Psoas muscle (tissue), 8 donors: ENCODE results near the gene DTNA. TPM values are rescaled to one million over a fixed set of nuclear protein-coding genes. Genes with fewer than 3 reads are reported as not detected.

Source experiments
- ATAC-seq, 4 donors: fragments of 200-7000 bp; cut with Tn5 transposase; one replicate each; pipeline ENCODE4 v1.9.1; 2020; ENCODE audit warnings: moderate library complexity in 3 of 4, mild to moderate bottlenecking in 2 of 4
- DNase-seq, 2 donors: peaks; one replicate each; pipeline ENCODE4 v3.0.0-alpha.2; 2020
- H3K27ac ChIP-seq: fragments of 200-600 bp; one replicate; pipeline ENCODE4 v1.8.0; 2022
- H3K27me3 ChIP-seq, 3 donors: fragments of 200-600 bp in 1 of 3; one replicate each; pipeline versions ENCODE4 v1.6.1 to v1.8.0; 2013 to 2022; ENCODE audit warnings: low read length in 2 of 3, mild to moderate bottlenecking in 2 of 3, moderate library complexity in 1 of 3; ENCODE audit not compliant: insufficient read depth in 3 of 3
- H3K36me3 ChIP-seq, 2 donors: fragments of 200-600 bp in 1 of 2; one replicate each; pipeline versions ENCODE4 v1.6.1 to v1.8.0; 2013 to 2022; ENCODE audit warnings: low read depth in 1 of 2, mild to moderate bottlenecking in 1 of 2, moderate library complexity in 1 of 2; ENCODE audit not compliant: insufficient read depth in 1 of 2
- H3K4me1 ChIP-seq: fragments of 200-600 bp; one replicate; pipeline ENCODE4 v1.8.0; 2022
- H3K4me3 ChIP-seq: fragments of 200-600 bp; one replicate; pipeline ENCODE4 v1.8.0; 2022; ENCODE audit warnings: mild to moderate bottlenecking
- H3K9me3 ChIP-seq: fragments of 200-600 bp; one replicate; pipeline ENCODE4 v1.8.0; 2022
- WGBS, 3 donors: extraction: QIAGEN DNeasy Blood & Tissue Kit; methylation state at CpG; one replicate each; pipeline versions ENCODE4 v1.1.6 to v1.1.7; 2013; 5-methylcytosine and 5-hydroxymethylcytosine counted together
- intact Hi-C, 2 donors: fragments of 100-400 bp; cut with DNase I; formaldehyde crosslinking; loops; one replicate each; pipeline versions ENCODE4 v1.11.0 to v1.14.2; 2022
- polyA plus RNA-seq, 3 donors: library from polyadenylated mRNA; stranded (reverse); fragments of 200-250 nt; gene quantifications; one replicate each; pipeline ENCODE4 v1.2.3, GENCODE V29; 2013
- total RNA-seq, 4 donors: library from RNA; stranded (reverse); fragmentation: NEBNext Ultra II Directional in 2 of 4; extraction: Animal tissue kit (Norgen Biotek cat#: 25700) in 2 of 4; gene quantifications; one replicate each; pipeline versions ENCODE4 v1.2.1 to v1.2.4, GENCODE V29; 2021 to 2023
- TF ChIP-seq, protein P1 (sequence below): fragments of 200-600 bp; IDR thresholded peaks from one replicate; pipeline ENCODE4 v1.8.0; 2022; ENCODE audit warnings: antibody characterized with exemption
- donor health status: healthy with polysubstance abuse.
- donor health status: DM: no; HTN: no; CAD: no; lungs with moderate emphysema.
- donor health status: Bipolar disorder and iron deficiency.
- donor health status: healthy.
- donor health status: DM: yes; HTN: yes; CAD: no.
- donor health status: DM: no; HTN: no; CAD: no.
- donor health status: DM: no; HTN: no; CAD: no.
- donor health status: DM: yes; HTN: yes; CAD: no.

DTNA gene
- total and polyA plus RNA-seq, 7 donors = 12.6 to 103 (median 82.0) TPM

DNA sequence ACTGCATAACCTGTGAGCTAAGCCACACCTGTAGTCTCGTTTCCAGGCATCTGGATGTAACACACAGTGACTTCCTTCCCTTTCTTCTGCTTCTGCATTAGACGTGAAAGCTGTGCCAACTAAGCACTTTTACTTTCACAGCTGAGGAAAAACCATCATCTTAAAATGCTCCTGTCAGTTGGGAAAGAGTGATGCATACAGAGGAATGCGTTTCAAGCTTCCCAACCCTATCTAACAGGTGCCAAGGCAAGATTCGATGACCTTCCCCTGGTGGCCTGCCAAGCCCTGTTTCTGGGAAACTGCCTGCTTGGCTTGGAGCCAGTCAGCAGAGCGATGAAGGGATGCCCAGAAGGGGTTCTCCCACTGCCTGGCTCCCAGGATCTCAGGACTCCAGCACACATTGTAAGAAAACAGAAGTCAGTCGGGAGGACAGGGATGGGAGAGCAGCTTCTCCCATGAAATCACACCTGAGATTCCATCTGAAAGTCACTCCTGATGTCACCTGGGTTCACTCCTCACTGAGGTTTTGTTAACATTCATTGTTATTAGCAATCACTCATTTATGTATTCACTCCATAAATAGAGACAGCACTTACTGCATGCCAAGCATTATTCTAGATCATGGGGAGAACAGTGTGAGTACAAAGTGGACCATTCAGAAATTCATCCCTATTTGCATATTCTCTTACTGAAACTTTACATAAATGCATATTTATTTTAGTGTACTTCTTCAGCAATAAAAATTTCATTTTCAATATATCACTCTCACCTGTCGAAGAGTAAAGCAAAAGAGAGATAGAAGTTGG lies 64.1 kb downstream of the DTNA start:
- intact Hi-C loops = no loop called here

DNA sequence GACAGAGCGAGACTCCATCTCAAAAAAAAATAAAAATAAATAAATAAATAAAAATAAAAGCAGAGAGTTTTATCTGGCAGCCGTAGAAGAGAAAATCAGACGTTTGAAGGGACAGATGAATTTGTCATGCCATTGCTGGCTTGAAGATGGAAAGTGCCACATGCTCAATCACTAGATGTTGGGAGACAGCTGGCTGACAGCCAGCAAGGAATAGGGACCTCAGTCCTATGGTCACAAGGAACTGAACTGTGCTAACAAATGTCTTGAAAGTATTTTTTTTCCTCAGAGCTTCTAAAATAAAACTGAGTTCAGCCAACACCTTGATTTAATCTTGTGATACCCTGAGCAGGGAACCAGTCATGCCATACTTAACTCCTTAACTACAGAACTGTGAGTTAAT lies 65.4 kb downstream of the DTNA start:
- Histone ChIP-seq H3K36me3 (no peaks in the 10 kb centered on the region), H3K9me3 (no peaks in the 10 kb centered on the region), H3K27ac (no peak overlapping the region), H3K4me1 (peaks cover 28% of the 10 kb centered on the region), H3K27me3 (no peaks in the 10 kb centered on the region), H3K4me3 (no peak overlapping the region)
- TF ChIP-seq, protein P1, sequence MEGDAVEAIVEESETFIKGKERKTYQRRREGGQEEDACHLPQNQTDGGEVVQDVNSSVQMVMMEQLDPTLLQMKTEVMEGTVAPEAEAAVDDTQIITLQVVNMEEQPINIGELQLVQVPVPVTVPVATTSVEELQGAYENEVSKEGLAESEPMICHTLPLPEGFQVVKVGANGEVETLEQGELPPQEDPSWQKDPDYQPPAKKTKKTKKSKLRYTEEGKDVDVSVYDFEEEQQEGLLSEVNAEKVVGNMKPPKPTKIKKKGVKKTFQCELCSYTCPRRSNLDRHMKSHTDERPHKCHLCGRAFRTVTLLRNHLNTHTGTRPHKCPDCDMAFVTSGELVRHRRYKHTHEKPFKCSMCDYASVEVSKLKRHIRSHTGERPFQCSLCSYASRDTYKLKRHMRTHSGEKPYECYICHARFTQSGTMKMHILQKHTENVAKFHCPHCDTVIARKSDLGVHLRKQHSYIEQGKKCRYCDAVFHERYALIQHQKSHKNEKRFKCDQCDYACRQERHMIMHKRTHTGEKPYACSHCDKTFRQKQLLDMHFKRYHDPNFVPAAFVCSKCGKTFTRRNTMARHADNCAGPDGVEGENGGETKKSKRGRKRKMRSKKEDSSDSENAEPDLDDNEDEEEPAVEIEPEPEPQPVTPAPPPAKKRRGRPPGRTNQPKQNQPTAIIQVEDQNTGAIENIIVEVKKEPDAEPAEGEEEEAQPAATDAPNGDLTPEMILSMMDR = no peak
- no peak for ATAC-seq
- 61 to 65% (median 65%) methylated on average over 3 of the region's 3 CpGs for WGBS, 3 donors
- intact Hi-C loops = no loop called here
- no peak for DNase-seq

More for the DNA sequence above, 64.1 kb downstream of the DTNA start:
- no peaks in the 10 kb centered on the region for H3K27me3 ChIP-seq
- no peaks in the 10 kb centered on the region for H3K9me3 ChIP-seq
- WGBS, 3 donors = 20 to 23% (median 22%) methylated on average over 7 of the region's 7 CpGs
- DNase-seq = peak; percentile 59 to 83
- no peaks in the 10 kb centered on the region for H3K36me3 ChIP-seq
- peak overlapping the region; percentile 31 for H3K4me3 ChIP-seq
- TF ChIP-seq, protein P1 = no peak
- peak; percentile 79 to 85 (median 85) for ATAC-seq
- peaks cover 28% of the 10 kb centered on the region for H3K4me1 ChIP-seq
- peak overlapping the region; percentile 81 for H3K27ac ChIP-seq

DNA sequence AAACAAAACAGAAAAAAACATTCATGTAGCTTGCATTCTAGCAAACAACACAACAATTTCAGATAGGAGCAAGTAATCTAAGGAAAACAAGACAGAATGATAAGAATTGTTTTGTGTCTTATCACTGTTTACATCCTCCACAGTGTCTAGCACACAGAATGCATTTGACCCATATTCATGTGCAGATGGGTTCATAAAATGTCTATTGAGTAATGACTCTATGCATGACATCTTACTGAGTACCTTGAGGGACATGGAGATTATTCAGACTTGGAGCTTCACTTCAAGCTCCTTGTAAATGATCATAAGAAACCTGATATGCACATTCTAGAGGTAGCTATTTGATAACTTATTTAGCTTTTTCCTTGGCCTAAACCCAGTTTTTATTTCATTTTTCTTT lies 69.0 kb downstream of the DTNA start:
- Histone ChIP-seq H3K36me3 (no peaks in the 10 kb centered on the region), H3K9me3 (no peaks in the 10 kb centered on the region), H3K4me1 (peaks cover 3% of the 10 kb centered on the region), H3K27me3 (no peaks in the 10 kb centered on the region), H3K4me3 (no peak overlapping the region), H3K27ac (no peak overlapping the region)
- ATAC-seq (peak in 1 of 4 donors; percentile 39), DNase-seq (no peak)
- TF ChIP-seq, protein P1 = no peak
- intact Hi-C loops = no loop called here

DNA sequence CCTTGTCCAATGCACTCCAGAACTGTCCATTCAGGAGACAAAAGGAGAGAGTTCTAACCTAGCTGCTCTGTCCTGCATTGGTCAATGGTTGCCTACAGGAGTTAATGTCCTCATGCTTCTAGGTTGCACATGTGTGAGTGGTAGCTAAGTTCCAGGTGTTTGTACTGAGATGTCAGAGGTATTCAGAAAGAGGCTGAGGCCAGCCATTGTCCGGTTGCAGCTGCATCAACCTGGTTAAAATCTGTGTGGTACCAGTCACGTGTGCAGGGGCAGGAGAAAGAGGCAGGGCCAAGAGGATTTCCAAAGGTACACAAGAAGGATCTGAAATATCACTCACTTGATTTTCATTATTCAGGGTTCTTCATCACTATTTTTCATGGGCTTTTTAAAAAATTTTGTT lies 70.8 kb downstream of the DTNA start:
- ATAC-seq = no peak
- Histone ChIP-seq H3K4me3 (no peak overlapping the region), H3K9me3 (no peaks in the 10 kb centered on the region), H3K4me1 (no peaks in the 10 kb centered on the region), H3K27me3 (no peaks in the 10 kb centered on the region), H3K36me3 (no peaks in the 10 kb centered on the region), H3K27ac (no peak overlapping the region)
- intact Hi-C loops = loop anchor here in 1 of 2 donors (10.0 kb wide), 1 partner anchor 46 kb away; no protein-coding TSS in a partner anchor
- WGBS, 3 donors = 92 to 95% (median 94%) methylated on average over 2 of the region's 2 CpGs
- no peak for DNase-seq
- TF ChIP-seq, protein P1 = no peak
